Uterus (tissue), 4 donors: ENCODE results near the gene PDGFD. TPM values are rescaled to one million over a fixed set of nuclear protein-coding genes. Genes with fewer than 3 reads are reported as not detected.

Source experiments
- DNase-seq, 2 donors: peaks; one replicate each; pipeline ENCODE4 v3.0.0-alpha.2; 2019 to 2020
- H3K27ac ChIP-seq, 2 donors: fragments of 200-600 bp; sonication (generic); 1 replicate in 1 of 2; 2 replicates in 1 of 2; pipeline ENCODE4 v1.5.1; 2016 to 2018
- H3K27me3 ChIP-seq, 2 donors: fragments of 200-600 bp; sonication (generic); one replicate each; pipeline ENCODE4 v1.5.1; 2018 to 2019; ENCODE audit warnings: control low read depth in 1 of 2
- H3K36me3 ChIP-seq, 2 donors: fragments of 200-600 bp; sonication (generic); one replicate each; pipeline ENCODE4 v1.5.1; 2019; ENCODE audit warnings: control low read depth in 1 of 2
- H3K4me1 ChIP-seq, 2 donors: fragments of 200-600 bp; sonication (generic); one replicate each; pipeline ENCODE4 v1.5.1; 2018 to 2019; ENCODE audit warnings: control low read depth in 1 of 2
- H3K4me3 ChIP-seq, 2 donors: fragments of 200-600 bp; sonication (generic); 1 replicate in 1 of 2; 2 replicates in 1 of 2; pipeline ENCODE4 v1.5.1; 2018 to 2019; ENCODE audit warnings: mild to moderate bottlenecking in 1 of 2
- H3K9me3 ChIP-seq, 2 donors: fragments of 200-600 bp; sonication (generic); one replicate each; pipeline ENCODE4 v1.5.1; 2019; ENCODE audit warnings: control low read depth in 1 of 2
- CTCF ChIP-seq, 4 experiments: fragments of 200-600 bp in 2 of 4; fragments of 450-650 bp in 2 of 4; sonication (generic) in 2 of 4; IDR thresholded peaks; one replicate each; pipeline ENCODE4 v1.5.1; 2016 to 2019; ENCODE audit warnings: antibody characterized with exemption in 4 of 4, mild to moderate bottlenecking in 2 of 4, moderate library complexity in 1 of 4
- POLR2A ChIP-seq, 2 donors: fragments of 450-650 bp; IDR thresholded peaks; one replicate each; pipeline ENCODE4 v1.6.1; 2016; ENCODE audit warnings: antibody characterized with exemption in 2 of 2, mild to moderate bottlenecking in 1 of 2, moderate library complexity in 1 of 2
- intact Hi-C: fragments of 100-400 bp; cut with DNase I; formaldehyde crosslinking; loops from one replicate; pipeline ENCODE4 v1.15.1; 2023; ENCODE audit warnings: low total_unique reads
- total RNA-seq, 4 donors: library from RNA; depleted of rRNA in 3 of 4; stranded (reverse); fragments of >200 nt in 3 of 4; gene quantifications; one replicate each; pipeline versions ENCODE4 v1.1.0 to v1.2.4, GENCODE V29; 2014 to 2023
- donor health status: DM: yes; HTN: yes; CAD: no.

The PDGFD gene
- total RNA-seq, 4 donors from 2014 or later: 2.8 to 57.9 (median 23.9) TPM

DNA sequence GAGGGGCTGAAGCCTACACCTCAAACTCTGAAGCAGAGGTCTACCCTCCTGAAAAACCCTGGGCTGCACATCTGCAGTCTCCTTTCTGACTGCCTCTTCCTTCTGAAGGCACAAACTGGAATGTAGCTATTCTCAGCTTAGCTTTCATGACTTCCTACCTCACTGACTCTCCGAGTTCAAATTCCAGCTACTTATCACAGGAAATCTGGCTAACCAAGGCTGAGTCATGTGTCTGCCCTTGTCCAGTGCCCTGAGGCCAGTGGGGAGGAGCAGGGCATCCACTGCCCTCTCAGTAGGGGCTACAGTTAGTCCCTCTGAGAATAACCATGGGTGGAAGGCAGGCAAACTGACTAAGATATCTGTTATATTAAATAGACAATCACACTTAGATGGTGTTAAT, 29.2 kb downstream of the PDGFD start:
- Histone ChIP-seq H3K27ac (no peak overlapping the region), H3K36me3 (no peaks in the 10 kb centered on the region), H3K4me1 (no peaks in the 10 kb centered on the region), H3K27me3 (no peaks in the 10 kb centered on the region), H3K9me3 (no peaks in the 10 kb centered on the region), H3K4me3 (no peak overlapping the region)
- no peak for DNase-seq
- TF ChIP-seq POLR2A (IDR thresholded peaks at IDR 0.05) (no peak), CTCF (IDR thresholded peaks at IDR 0.05) (no peak)
- intact Hi-C loops: no loop called here

DNA sequence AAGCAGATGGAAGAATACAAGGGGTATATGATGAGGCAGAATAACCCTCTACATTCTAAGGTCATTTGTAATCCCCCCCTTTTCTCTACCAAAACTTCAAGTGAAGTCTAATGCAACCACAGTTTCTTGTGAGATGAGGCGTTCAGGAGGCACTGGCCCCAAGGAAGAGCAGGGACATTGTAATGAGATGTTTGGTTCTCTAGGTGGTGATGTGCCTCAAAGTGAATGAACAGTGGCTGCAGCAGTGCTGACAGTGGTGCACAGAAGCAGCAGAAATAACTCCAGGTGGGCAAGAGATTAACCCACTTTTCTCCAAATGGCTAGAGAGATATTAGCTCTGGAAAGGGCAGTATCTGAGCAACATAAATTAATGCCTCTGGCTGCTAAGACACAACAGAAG, 33.8 kb downstream of the PDGFD start:
- Histone ChIP-seq H3K27ac (no peak overlapping the region), H3K4me3 (no peak overlapping the region), H3K9me3 (no peaks in the 10 kb centered on the region), H3K4me1 (no peaks in the 10 kb centered on the region), H3K27me3 (no peaks in the 10 kb centered on the region), H3K36me3 (no peaks in the 10 kb centered on the region)
- intact Hi-C loops: no loop called here
- DNase-seq: no peak
- TF ChIP-seq CTCF (IDR thresholded peaks at IDR 0.05): no peak
- TF ChIP-seq POLR2A (IDR thresholded peaks at IDR 0.05): no peak

DNA sequence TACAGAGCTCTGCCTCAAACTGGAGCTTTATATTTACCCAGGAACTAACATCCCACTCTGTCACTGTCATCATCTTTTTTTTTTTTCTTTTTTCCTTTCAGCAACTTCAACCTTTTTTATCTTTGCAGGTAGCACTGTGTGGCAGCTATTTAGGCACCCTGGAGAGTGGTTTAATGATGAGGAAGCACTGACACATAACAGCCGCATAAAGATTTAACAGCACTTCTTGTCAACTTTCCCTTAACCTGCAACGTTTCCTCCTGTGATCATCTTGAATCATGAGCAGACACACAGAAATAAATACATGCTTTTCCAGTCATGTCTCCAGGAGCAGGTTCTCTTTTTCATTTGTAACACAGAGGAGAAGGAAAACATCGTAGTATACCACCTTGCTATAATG, 34.8 kb downstream of the PDGFD start:
- Histone ChIP-seq H3K27me3 (no peaks in the 10 kb centered on the region), H3K4me1 (no peaks in the 10 kb centered on the region), H3K27ac (no peak overlapping the region), H3K9me3 (no peaks in the 10 kb centered on the region), H3K4me3 (no peak overlapping the region), H3K36me3 (no peaks in the 10 kb centered on the region)
- intact Hi-C loops: no loop called here
- DNase-seq: no peak
- TF ChIP-seq POLR2A (IDR thresholded peaks at IDR 0.05): no peak
- no peak for TF ChIP-seq CTCF (IDR thresholded peaks at IDR 0.05)

DNA sequence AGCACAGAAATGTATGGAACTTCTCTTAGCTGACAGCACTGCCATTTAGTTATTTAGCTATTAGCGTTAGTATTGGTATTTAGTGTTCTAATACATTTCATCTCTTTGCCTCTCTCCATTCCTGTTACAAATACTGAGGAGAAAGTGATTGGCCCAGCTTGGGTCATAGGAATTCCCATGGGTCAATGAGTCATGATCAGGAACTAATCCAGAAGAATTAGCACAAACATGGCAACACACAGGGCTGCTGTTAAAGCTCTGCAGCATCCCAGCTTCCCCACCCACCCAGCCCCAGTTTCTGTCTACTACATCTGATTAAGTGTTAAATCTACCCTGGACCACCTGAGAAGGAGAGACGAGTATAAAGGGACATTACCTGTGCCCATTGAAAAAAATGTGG, 36.1 kb downstream of the PDGFD start:
- Histone ChIP-seq H3K9me3 (no peaks in the 10 kb centered on the region), H3K27me3 (no peaks in the 10 kb centered on the region), H3K27ac (no peak overlapping the region), H3K4me3 (no peak overlapping the region), H3K36me3 (no peaks in the 10 kb centered on the region), H3K4me1 (no peaks in the 10 kb centered on the region)
- intact Hi-C loops: no loop called here
- TF ChIP-seq POLR2A (IDR thresholded peaks at IDR 0.05) (no peak), CTCF (IDR thresholded peaks at IDR 0.05) (no peak)
- DNase-seq: no peak

DNA sequence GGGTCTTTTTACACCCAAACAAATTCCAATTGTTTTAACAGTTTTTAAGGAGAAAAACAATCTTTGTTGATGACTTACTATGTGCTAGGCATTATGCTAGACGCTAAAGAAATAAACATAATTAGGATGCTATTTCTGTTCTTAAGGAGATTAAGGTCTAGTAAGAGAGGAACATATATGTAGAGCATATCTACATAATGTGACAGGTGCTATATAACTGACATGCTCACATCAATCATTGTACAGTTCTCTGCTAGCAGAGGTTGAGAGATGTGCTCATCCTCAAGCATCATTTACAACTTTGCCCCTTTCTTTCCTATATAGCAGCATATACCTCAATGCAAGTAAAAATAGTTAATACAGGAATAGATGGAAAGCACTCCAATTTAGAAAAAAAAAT, 37.5 kb downstream of the PDGFD start:
- no peak for TF ChIP-seq CTCF (IDR thresholded peaks at IDR 0.05)
- Histone ChIP-seq H3K4me1 (no peaks in the 10 kb centered on the region), H3K27ac (no peak overlapping the region), H3K27me3 (no peaks in the 10 kb centered on the region), H3K4me3 (no peak overlapping the region), H3K9me3 (no peaks in the 10 kb centered on the region), H3K36me3 (no peaks in the 10 kb centered on the region)
- DNase-seq: no peak
- intact Hi-C loops: no loop called here
